SK-N-SH (cell line): ENCODE results near the gene RIMS1. TPM values are rescaled to one million over a fixed set of nuclear protein-coding genes. Genes with fewer than 3 reads are reported as not detected.
"Not testable (repeated sequence)": the region's sequence is repeated elsewhere in the genome, so short reads cannot be mapped to it uniquely, and the experiment has no call there.

Experiments used
- CTCF ChIA-PET: fragments of 300-600, 350-600 bp; formaldehyde crosslinking; extraction: SDS; loops from one replicate; lab custom pipeline; 2021; lab: Yijun Ruan, JAX
- POLR2A ChIA-PET: fragments of 350-600 bp; sonication (Branson Sonifier 250); formaldehyde crosslinking; extraction: SDS; loops from one replicate; lab custom pipeline; 2020; ENCODE audit warnings: antibody characterized with exemption, inconsistent platforms; lab: Yijun Ruan, JAX
- DNase-seq: peaks from one replicate; pipeline ENCODE4 v3.0.0; 2012
- H2AFZ ChIP-seq: fragments of 200-600 bp; sonication (generic); 2 replicates; pipeline ENCODE4 v1.8.1; 2016; ENCODE audit warnings: antibody characterized with exemption, mild to moderate bottlenecking, low read depth
- H3F3A ChIP-seq: fragments of 200-600 bp; sonication (generic); replicated peaks from 2 replicates; pipeline ENCODE3; 2016; ENCODE audit warnings: antibody characterized with exemption, mild to moderate bottlenecking; ENCODE audit not compliant: insufficient read depth
- H3K27ac ChIP-seq, 2 experiments: fragments of 200-500 bp in 1 of 2; fragments of 200-600 bp in 1 of 2; sonication (Bioruptor generic) in 1 of 2; sonication (generic), shearing (Covaris generic) in 1 of 2; 2 replicates each; pipeline versions ENCODE4 v1.5.1 to v1.6.1; 2014 to 2016; ENCODE audit warnings: low read depth in 2 of 2, inconsistent platforms in 1 of 2, low read length in 1 of 2, mild to moderate bottlenecking in 1 of 2, mixed read lengths in 1 of 2
- H3K27me3 ChIP-seq: fragments of 200-600 bp; sonication (generic), shearing (Covaris generic); 2 replicates; pipeline ENCODE4 v1.6.1; 2016; ENCODE audit warnings: mixed run types; ENCODE audit not compliant: insufficient read depth
- H3K36me3 ChIP-seq, 2 experiments: fragments of 200-500 bp in 1 of 2; fragments of 200-600 bp in 1 of 2; sonication (Bioruptor generic) in 1 of 2; sonication (generic) in 1 of 2; replicated peaks in 1 of 2; 2 replicates each; pipeline versions ENCODE3 to v1.5.1; 2014 to 2016; ENCODE audit warnings: low read length in 1 of 2, mild to moderate bottlenecking in 1 of 2; ENCODE audit not compliant: insufficient read depth in 2 of 2, control insufficient read depth in 1 of 2
- H3K4me1 ChIP-seq, 2 experiments: fragments of 200-500 bp in 1 of 2; fragments of 200-600 bp in 1 of 2; sonication (Bioruptor generic) in 1 of 2; sonication (generic), shearing (Covaris generic) in 1 of 2; 2 replicates each; pipeline versions ENCODE4 v1.5.1 to v1.6.1; 2014 to 2016; ENCODE audit warnings: low read depth in 1 of 2, low read length in 1 of 2, mixed run types in 1 of 2; ENCODE audit not compliant: insufficient read depth in 2 of 2, control insufficient read depth in 1 of 2
- H3K4me2 ChIP-seq: fragments of 200-600 bp; sonication (generic), shearing (Covaris generic); 2 replicates; pipeline ENCODE4 v1.6.1; 2017; ENCODE audit warnings: mixed run types
- H3K4me3 ChIP-seq, 2 experiments: fragments of 200-500 bp in 1 of 2; fragments of 200-600 bp in 1 of 2; sonication (Bioruptor generic) in 1 of 2; sonication (generic), shearing (Covaris generic) in 1 of 2; 2 replicates each; pipeline versions ENCODE4 v1.5.1 to v1.8.1; 2014 to 2016; ENCODE audit warnings: low read depth in 2 of 2, inconsistent platforms in 1 of 2, low read length in 1 of 2, mild to moderate bottlenecking in 1 of 2, mixed read lengths in 1 of 2, moderate library complexity in 1 of 2
- H3K79me2 ChIP-seq: fragments of 200-600 bp; sonication (generic); 2 replicates; pipeline ENCODE4 v1.8.1; 2017; ENCODE audit warnings: mild to moderate bottlenecking; ENCODE audit not compliant: insufficient read depth
- H3K9ac ChIP-seq: fragments of 200-600 bp; sonication (generic); 2 replicates; pipeline ENCODE4 v1.6.1; 2017; ENCODE audit warnings: mixed run types
- H3K9me2 ChIP-seq: fragments of 200-600 bp; sonication (generic); 2 replicates; pipeline ENCODE4 v1.6.1; 2017; ENCODE audit warnings: mixed run types
- H3K9me3 ChIP-seq: fragments of 200-600 bp; sonication (generic); 2 replicates; pipeline ENCODE4 v1.6.1; 2017; ENCODE audit warnings: mixed run types, mild to moderate bottlenecking, moderate library complexity
- H4K20me1 ChIP-seq: fragments of 200-600 bp; sonication (generic); 2 replicates; pipeline ENCODE4 v1.6.1; 2017; ENCODE audit warnings: mild to moderate bottlenecking, mixed run types; ENCODE audit not compliant: insufficient read depth
- EP300 ChIP-seq, 2 experiments: IDR thresholded peaks; 2 replicates each; pipeline versions ENCODE4 v1.4.0 to v1.6.1; 2012; ENCODE audit warnings: borderline replicate concordance in 1 of 2, low read depth in 1 of 2, low read length in 1 of 2
- EZH2phosphoT487 ChIP-seq: fragments of 200-600 bp; sonication (generic); IDR thresholded peaks from 2 replicates; pipeline ENCODE4 v1.6.1; 2017; ENCODE audit warnings: low read depth, mixed run types, mild to moderate bottlenecking, antibody characterized with exemption, moderate library complexity, borderline replicate concordance
- FOXJ3 ChIP-seq: sonication (generic); formaldehyde crosslinking; IDR thresholded peaks from 2 replicates; pipeline ENCODE4 v1.5.1; 2020; ENCODE audit warnings: mild to moderate bottlenecking, missing genetic modification reagents
- JUND ChIP-seq: IDR thresholded peaks from 2 replicates; pipeline ENCODE4 v1.4.0; 2012
- POLR2AphosphoS5 ChIP-seq: IDR thresholded peaks from 2 replicates; pipeline ENCODE4 v1.6.1; 2012; ENCODE audit warnings: low read depth, low read length
- RCOR1 ChIP-seq: fragments of 150-350 bp; IDR thresholded peaks from 2 replicates; pipeline ENCODE4 v1.6.1; 2017; ENCODE audit warnings: antibody characterized with exemption, low read length
- TAF1 ChIP-seq: IDR thresholded peaks from 2 replicates; pipeline ENCODE4 v1.6.1; 2012; ENCODE audit warnings: low read depth, mild to moderate bottlenecking, low read length, moderate library complexity, borderline replicate concordance
- ZBTB33 ChIP-seq: IDR thresholded peaks from 2 replicates; pipeline ENCODE4 v1.4.0; 2012; ENCODE audit warnings: low read depth, borderline replicate concordance
- WGBS: methylation state at CpG from one replicate; pipeline ENCODE4 v1.1.6; 2017; ENCODE audit warnings: low lambda C conversion rate; 5-methylcytosine and 5-hydroxymethylcytosine counted together
- polyA plus RNA-seq, 3 experiments: library from polyadenylated mRNA; depleted of rRNA; stranded (reverse); fragments of >200 nt; gene quantifications; 2 replicates each; pipeline ENCODE4 v1.2.3, GENCODE V29; 2012
- TF ChIP-seq, protein P1 (sequence below): fragments of 150-350 bp; IDR thresholded peaks from 2 replicates; pipeline ENCODE4 v1.6.1; 2017; ENCODE audit warnings: antibody characterized with exemption, low read length, low read depth, borderline replicate concordance

RIMS1 gene
- polyA plus RNA-seq, 1 of the 3 experiments (the other 2 are of a cell fraction) = 0.20 TPM

DNA sequence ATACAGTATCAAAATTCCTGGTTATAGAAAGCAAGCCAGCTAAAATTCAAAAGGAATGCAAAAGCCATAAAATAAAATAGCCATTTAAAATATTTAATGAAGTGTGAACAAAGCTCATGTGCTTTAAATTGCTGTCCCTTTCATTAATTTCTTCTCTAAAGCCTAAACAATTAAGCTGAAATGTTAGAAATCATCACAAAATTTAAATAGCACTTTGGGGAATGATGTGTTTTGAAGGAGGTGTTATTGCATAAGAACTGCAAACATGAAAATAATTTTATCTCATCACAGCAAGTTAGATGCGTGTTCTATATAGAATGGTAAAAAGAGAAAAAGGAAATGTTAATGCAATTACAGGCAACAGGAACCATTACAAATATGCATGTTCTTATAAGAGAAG lies 111.0 kb downstream of the RIMS1 start (continued):
- TF ChIP-seq FOXJ3 (CRISPR knock-in tag) = no peak

- CTCF ChIA-PET = no interaction called here
- H3K9ac ChIP-seq = no peak overlapping the region
These were observed 116.1 kb downstream of the RIMS1 start for GRCh38 chr6:72002415-72002814.

DNA sequence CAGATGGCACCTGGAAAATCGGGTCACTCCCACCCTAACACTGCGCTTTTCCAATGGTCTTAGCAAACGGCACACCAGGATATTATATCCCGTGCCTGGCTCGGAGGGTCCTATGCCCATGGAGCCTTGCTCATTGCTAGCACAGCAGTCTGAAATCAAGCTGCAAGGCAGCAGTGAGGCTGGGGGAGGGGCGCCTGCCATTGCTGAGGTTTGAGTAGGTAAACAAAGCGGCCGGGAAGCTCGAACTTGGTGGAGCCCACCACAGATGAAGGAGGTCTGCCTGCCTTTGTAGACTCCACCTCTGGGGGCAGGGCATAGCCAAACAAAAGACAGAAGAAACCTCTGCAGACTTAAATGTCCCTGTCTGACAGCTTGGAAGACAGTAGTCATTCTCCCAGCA lies 120.2 kb downstream of the RIMS1 start:
- H3K4me2 ChIP-seq, H3K36me3 ChIP-seq, H3K9ac ChIP-seq, H3K4me1 ChIP-seq, H3K79me2 ChIP-seq, DNase-seq, H4K20me1 ChIP-seq, CTCF ChIA-PET, H2AFZ ChIP-seq, H3K4me3 ChIP-seq, H3K9me2 ChIP-seq, H3K27me3 ChIP-seq, H3F3A ChIP-seq, POLR2A ChIA-PET, H3K9me3 ChIP-seq, H3K27ac ChIP-seq: not testable (repeated sequence)
- WGBS = 68% methylated on average over 7 of the region's 9 CpGs

More at GRCh38 chr6:72002415-72002814, 116.1 kb downstream of the RIMS1 start:
- no peaks in the 10 kb centered on the region for H3K27me3 ChIP-seq
- DNase-seq = no peak
- no peaks in the 10 kb centered on the region for H3K9me3 ChIP-seq
- no peaks in the 10 kb centered on the region for H3K79me2 ChIP-seq
- H2AFZ ChIP-seq = no peak overlapping the region
- no peaks in the 10 kb centered on the region for H3K9me2 ChIP-seq
- no peak overlapping the region for H3K27ac ChIP-seq
- no peak overlapping the region for H3K4me3 ChIP-seq
- POLR2A ChIA-PET = no interaction called here
- H3K4me1 ChIP-seq = no peaks in the 10 kb centered on the region
- H3K36me3 ChIP-seq = no peaks in the 10 kb centered on the region
- H4K20me1 ChIP-seq = no peaks in the 10 kb centered on the region
- no peak for TF ChIP-seq EP300 (IDR thresholded peaks at IDR 0.05; ENCODE audit: borderline replicate concordance in 1 of 2, low read depth in 1 of 2, low read length in 1 of 2)
- TF ChIP-seq, protein P1, sequence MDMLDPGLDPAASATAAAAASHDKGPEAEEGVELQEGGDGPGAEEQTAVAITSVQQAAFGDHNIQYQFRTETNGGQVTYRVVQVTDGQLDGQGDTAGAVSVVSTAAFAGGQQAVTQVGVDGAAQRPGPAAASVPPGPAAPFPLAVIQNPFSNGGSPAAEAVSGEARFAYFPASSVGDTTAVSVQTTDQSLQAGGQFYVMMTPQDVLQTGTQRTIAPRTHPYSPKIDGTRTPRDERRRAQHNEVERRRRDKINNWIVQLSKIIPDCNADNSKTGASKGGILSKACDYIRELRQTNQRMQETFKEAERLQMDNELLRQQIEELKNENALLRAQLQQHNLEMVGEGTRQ = no peak
- no peak for TF ChIP-seq JUND
- TF ChIP-seq ZBTB33 = no peak
- no peak for TF ChIP-seq EZH2phosphoT487
- TF ChIP-seq POLR2AphosphoS5 = no peak
- no peak for TF ChIP-seq RCOR1
- no peak for TF ChIP-seq TAF1
- WGBS = 28% methylated on average over 4 of the region's 4 CpGs
- no peak overlapping the region for H3K4me2 ChIP-seq
- no peaks in the 10 kb centered on the region for H3F3A ChIP-seq
